Dedifferentiated amniotic fluid mesenchymal stem cell (primary cell): ENCODE results near the gene ARHGAP23.
"Not testable (repeated sequence)": the region's sequence is repeated elsewhere in the genome, so short reads cannot be mapped to it uniquely, and the experiment has no call there.

Source experiments
- DNase-seq: peaks from one replicate; pipeline ENCODE4 v3.0.0-alpha.2; 2016; ENCODE audit errors: extremely low spot score

The ARHGAP23 gene

DNA sequence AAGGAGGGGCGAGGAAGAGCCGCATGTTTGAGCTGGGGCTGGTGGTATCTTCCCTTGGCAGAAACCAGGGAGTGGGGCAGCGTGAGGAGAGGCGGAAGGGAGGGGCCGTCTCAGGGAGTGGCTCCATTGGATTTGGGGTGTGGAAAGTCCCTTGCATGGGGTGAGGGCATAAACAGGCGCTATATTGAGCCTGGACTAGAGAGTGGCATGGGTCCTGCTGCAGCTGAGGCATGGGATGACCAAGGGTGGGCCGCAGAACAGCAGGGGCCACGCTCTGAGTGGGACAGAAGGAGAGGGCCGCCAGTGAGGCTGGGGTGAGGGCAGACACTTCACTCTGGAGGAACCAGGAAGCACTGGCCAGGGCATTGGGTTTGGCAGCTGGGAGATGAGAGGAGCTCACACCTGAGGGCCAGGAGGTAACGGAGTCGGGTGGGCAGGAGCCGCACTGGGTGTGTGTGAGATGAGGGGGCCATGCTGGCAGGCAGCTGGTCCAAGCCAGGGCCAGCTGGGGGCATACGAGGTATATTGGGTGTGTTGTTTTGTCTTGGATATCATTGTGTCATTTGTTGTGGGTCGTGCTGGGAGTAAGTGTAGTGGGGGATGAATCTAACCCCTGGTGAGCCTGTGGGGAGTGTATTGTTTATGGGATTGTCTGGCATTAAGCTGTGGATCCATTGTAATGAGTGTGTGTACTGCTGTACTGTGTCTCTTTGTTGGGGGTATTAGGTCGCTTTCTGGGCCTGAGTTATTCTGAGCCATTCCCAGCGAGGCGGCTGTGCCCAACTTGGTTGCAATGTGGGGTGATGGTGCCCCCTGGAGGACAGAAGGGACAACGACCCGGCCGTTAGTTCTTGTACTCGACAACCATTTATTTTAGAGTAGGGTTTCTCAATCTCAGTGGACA lies 56.2 kb downstream of the ARHGAP23 start:
- DNase-seq = peak; percentile 66

DNA sequence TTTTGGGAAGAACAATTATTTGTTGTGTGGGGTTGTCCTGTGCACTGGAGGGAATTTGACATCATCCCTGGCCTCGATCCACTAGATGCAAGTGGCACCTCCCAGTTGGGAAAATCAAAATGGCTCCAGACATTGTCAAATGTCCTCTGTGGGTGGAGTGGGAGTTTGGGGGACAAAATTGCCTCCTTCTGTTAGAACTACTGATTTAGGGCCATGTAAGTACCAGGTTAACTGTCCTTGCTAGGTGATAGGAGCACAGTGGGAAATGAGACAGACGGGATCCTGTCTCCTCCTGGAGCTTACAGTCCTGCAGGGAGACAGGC lies 56.8 kb downstream of the ARHGAP23 start:
- DNase-seq = no peak

DNA sequence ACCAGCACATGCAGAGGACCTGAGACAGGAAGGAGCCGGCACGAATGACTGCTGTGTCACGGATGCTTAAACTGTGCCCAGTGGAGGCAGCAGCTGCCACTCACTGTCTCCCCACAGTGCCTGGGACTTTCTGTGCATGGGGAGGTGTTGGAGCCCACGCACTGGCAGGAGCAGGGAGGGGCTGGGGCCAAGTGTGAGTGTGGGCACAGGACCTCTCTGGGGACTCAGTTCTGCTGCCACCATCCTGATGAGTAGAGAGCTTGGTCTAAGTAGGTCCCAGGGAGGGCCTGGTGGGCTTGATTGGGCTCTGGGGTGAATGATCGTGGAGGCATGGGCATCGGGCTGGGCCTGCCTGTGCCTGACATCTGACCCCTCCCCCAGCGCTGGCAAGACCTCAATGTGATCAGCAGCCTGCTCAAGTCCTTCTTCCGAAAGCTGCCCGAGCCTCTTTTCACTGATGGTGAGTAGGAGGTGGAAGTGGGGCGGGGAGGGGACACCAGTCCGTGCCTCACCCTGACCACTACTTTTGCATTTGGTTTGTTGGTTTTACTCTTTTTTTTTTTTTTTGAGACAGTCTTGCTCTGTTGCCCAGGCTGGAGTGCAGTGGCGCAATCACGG lies 57.5 kb downstream of the ARHGAP23 start:
- not testable (repeated sequence) for DNase-seq

DNA sequence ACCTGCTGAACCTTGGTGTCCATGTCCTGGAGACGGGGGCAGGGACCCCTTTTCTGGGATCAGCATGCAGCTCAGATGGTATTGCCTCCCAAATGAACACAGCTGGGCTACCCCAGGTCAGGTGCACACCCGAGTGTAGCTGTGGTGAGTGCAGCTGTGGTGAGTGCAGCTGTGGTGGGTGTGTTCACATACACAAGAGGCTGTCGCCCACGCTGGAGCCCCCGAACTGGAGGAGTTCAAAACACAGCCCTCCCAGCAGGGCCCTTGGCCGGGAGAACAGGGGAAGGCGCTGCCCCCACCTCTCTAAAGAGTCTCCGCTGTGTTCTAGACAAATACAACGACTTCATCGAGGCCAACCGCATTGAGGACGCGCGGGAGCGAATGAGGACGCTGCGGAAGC lies 61.5 kb downstream of the ARHGAP23 start:
- DNase-seq = not testable (repeated sequence)

DNA sequence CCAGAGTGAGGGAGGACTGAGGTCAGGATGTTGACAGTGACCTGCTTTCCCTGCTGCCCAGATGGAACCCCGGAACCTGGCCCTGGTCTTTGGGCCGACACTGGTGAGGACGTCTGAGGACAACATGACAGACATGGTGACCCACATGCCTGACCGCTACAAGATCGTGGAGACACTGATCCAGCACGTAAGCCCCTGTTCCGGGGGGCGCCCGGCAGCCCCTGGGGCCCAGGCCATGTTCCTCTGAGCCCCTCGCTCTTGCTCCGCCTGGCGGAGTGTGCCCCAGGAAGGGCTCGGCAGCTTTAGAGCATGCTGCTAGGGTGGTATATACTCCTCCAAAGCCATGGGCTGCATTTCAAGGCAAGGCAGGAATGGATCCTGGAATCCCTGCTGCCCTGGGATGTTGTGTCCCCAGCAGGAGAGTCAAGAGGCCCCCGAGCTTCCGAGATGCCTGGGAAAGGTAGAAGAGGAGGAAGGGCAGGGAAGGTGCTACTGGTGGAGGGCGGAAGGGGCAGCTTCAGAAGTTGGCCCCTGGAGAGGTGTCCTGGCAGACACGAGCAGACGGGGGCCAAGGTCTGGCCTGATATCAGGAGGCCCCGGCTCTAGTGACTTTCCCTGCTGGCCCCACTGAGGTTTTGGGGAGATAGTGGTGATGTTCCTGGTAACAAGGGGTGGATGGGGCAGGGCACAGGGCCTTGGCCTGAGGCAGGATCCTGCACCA lies 63.2 kb downstream of the ARHGAP23 start:
- DNase-seq = not testable (repeated sequence)

DNA sequence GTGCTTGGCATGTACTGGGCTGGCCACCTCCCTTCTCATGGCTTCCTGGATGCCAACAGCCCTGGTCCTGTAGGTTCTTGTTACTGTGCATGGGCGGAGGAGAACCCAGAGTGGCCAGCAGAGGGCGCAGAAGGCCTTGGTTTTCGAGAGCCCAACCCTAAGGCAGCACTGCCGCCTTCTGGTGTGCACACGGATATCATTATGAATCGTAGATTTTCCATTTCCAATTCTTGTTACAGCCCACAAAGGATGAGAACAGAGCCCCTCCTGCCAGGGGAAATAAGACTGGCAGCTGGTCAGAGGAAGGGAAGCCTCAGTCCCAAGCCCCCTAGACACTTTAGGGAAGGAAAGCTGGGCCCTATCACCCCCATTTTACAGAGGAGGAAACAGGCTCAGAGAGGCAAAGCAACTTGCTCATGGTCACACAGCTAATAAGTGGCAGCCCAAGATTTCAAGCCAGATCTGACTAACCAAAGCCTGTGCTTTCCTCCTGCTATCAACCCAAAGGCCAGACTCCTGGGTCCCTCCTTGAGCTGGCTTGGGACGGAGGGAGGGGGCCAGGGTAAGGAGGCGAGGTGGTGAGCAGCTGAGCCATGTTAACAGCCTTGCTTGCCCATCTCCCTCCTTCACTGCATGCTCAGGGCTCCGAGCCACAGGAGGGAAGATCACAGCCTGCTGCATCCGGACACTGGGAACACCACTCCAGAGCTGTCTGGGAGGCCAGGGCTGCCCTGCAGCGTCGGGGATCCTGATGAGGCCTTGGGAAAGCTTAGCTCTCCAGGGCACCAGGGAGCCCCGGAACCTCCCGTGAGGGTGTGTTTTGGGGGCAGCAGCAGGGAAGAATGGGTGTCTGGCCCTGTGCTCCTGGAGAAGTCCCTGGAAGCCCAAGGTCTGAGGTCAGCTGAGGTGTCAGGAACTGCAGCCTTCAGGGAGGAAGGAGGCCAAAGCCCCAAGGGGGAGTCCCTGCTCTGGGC lies 64.1 kb downstream of the ARHGAP23 start:
- peak; percentile 77 for DNase-seq

DNA sequence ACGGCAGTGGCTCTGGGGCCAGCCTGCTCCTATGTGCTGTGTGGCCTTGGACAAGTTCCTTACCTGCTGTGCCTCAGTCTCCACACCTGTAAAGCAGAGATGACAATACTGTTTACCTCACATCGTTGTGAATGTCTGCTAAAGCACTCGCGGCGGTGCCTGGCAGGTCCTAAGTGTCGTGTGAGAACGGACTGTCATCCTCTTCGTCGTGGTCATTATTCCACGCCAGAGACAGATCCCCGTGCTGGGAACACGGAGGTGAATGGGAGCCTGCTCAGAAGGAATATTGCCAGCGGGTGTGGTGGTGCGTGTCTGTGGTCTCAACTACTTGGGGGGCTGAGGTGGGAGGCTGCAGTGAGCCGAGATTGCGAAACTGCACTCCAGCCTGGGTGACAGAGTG lies 65.9 kb downstream of the ARHGAP23 start:
- not testable (repeated sequence) for DNase-seq

DNA sequence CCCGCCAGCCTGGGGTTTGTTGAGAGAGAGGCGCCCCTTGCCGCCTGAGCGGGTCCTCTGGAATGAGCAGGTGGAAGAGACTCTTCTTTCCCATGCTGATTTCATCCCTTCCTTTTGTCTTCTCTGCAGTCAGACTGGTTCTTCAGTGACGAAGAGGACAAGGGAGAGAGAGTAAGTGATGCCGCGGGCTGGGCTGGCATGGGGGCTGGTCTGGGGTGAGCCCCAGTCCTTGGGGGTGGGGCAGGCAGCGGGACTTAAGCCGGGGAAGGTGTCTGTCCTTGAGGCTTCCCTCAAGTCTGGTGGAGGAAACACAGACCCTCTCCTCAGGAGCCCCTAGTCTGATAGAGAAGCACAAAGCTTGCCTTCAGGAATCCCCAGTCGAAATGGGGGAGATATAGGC lies 69.4 kb downstream of the ARHGAP23 start:
- not testable (repeated sequence) for DNase-seq

DNA sequence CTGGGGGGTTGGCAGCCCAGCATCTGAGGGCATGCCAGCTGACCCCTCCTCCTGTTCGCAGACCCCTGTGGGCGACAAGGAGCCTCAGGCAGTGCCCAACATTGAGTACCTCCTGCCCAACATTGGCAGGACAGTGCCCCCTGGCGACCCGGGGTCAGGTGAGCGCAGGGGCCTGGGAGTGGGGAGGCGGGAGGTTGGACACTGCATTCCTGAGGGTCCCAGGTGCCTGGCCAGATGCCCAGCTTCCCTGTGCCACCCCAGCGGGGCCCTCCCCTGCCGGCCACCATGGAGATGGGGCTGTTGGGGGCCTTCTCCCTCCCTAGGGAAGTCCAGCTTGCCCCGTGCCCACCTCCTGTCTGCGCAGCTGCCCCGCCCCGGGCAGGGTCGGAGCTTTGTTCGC lies 70.1 kb downstream of the ARHGAP23 start:
- DNase-seq = no peak

DNA sequence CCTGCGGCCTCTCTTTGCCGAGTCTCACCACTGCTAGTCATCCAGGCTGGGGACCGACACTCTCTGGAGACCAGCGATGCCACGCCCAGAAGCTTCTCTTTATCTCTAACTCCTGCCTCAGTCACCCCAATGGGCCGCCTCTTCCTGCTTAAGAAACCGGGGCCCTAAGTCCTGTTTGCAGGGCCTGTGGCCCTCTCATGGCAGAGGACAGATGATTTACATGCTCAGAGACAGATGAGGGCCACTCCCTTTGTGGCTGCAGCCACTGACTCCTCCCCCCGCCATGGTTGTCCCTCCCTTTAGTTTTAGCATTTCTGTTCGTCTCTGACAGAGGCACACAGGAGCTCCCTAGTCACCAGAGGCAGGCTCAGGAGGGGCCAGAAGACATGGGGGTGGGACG lies 71.0 kb downstream of the ARHGAP23 start:
- DNase-seq = not testable (repeated sequence)

DNA sequence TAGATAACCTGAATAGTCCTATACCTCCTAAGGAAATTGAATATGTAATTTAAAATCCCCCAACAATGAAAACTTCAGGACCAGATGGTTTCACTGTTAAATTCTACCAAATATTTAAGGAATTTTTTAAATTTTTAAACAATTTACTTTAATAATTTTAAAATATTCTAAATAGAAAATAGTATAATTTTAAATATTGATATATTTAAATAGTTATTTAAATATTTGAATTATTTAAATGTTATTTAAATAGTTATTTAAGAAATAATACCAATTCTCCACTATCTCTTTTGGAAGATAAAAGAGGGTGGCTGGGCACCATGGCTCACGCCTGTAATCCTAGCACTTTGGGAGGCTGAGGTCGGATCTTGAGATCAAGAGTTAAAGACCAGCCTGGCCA lies 73.5 kb downstream of the ARHGAP23 start:
- DNase-seq = not testable (repeated sequence)

DNA sequence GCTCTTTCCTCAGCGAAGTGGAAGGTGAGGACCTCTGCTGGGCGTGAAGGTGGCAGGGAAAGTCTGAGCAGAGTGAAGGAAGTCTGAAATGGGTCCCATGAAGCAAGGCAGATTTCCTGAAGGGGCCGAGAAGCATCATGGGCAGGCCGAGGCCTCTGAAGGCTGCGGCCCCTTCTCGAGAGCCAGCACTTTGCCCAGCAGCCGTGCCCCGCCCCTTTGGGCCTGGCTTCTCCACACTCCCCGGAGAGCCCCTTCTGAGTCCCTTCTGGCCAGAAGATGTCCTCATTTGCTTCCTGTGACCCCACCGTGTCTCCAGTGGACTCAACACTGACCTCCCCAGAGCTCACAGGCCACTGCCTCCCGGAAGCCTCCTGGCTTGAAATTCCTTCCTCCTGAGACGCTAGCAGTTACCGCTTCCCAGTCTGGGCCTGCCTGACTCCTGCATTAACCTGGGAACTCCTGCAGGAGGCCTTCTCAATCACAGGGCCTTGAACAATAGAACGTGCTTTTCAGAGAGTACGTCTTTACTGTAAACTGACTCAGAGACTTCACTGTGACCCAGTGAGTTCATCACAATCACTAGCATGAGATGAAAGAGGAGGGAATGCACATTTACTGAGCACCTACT lies 75.1 kb downstream of the ARHGAP23 start:
- DNase-seq = not testable (repeated sequence)

DNA sequence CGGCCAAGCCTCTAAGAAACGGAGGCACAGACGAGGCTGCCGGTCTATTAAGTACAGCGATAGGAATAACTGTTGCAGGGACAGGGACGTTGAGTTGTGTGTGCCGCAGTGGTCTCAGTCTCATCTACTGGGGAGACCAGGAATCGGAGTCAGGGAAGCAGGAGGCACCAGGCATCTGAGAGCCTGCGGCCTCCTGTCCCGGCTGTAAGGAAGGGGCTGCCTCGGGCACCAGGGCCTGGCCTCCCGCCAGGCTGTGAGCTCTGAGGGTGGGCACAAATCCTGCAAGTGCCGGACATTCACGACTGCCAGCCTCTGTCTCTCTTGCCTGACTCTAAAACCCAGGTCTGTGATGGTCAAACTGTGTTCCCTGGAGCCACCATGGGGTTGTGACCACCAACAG lies 76.0 kb downstream of the ARHGAP23 start:
- DNase-seq = no peak

DNA sequence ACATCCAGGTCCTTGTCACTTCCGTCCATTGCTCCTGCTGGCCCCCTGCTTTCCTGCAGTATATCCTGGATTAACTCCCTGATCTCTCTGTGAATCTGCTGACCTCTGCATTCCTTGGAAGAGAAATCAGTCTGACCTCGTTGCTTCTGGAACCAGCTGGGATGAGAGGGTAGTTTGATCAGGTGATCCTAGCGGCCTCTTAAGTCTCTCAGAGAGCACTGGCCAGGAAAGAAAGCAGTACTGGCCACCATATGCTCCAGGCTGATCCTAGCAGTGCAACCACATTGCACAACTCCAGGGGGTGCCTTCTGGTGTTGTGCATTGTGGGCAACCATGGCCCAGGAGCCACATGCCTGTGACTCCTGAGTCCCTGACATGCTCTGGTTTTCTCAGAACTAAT lies 79.2 kb downstream of the ARHGAP23 start:
- DNase-seq = no peak

DNA sequence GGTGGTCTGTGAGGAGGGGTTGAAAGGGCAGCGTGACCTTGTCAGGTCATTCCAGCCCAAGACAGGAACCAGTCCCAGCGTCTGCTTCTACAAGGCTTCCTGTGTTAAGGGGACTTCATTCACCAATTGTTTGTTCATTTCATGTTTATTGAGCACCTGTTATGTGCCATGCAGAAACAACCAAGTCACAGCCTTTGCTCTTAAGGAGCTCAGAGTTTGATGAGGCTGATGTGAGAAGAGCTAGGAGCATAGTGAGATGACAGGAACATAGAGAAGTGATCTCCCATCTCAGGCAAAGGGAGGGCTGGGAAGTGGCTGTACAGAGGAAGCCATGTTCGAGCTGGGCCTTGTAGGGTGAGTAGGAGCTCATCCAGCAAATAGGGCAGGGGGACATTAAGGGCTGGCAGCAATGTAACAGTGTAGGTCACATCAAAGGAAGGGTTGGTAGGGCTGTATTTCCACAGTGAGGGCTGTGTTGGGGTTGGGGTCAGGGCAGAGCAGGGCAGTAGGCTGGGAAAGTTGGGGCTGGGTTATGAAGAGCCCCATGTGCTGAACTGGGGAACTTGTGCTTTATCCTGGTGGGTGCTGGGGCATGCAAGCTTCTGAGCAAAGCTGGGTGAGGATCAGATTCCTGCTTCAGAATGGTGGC lies 79.8 kb downstream of the ARHGAP23 start:
- DNase-seq = no peak

DNA sequence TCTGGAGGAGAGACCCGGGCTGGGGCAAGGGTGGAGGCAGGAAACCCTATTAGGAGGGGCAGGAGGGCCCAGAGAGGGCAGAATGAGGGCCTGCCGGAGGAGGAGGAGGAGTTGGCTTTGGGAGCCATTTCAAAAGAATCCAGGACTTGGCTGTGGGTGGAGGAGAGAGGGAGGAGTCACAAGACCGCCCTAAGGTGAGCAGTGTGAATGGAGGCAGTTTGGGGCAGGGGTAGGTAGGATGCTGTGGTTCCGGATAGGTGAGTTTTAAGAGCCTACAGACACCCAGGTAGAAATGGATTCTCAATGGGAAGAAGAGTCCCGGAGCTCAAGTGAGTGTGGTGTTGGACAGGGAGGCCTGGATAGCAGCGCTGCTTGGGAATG lies 80.3 kb downstream of the ARHGAP23 start:
- no peak for DNase-seq

DNA sequence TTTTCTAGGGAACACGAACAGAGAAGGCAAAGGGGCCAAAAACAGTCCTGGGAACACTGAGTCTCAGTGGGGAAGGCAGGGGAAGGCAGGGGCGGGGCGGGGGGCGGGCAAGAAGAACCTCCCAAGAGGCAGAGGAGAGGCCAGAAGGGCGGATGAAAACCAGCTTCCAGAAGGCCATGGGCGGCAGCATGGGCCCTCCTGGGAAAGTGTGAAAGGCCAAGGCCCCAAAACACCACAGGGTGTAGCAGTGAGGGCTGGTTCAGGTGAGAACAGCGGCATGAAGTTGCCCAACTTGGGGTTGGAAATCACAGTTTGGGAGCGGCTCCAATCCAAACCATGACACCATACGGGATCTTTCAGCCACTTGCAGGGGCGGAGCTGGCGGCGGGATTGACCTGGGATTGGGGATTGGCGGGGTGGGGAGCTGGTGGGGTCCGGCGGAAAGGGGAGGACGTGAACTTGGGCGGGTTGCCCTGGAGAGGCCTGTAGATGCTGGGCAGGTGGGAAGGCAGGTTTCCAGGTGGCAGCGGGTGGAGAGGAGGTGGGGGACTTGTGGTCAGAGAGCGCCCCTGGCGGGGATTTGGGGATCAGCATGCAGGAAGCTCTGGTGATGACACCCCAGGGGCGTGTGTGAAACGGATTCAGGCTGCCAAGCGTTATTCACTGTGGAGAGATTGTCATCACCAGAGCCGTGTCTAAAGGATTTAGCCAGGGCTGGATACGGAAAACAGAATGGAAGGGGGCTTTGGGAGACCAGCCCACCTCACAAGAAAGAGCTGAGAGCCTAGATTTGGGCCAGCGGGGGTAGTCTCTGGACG lies 80.9 kb downstream of the ARHGAP23 start:
- peak; percentile 85 for DNase-seq

DNA sequence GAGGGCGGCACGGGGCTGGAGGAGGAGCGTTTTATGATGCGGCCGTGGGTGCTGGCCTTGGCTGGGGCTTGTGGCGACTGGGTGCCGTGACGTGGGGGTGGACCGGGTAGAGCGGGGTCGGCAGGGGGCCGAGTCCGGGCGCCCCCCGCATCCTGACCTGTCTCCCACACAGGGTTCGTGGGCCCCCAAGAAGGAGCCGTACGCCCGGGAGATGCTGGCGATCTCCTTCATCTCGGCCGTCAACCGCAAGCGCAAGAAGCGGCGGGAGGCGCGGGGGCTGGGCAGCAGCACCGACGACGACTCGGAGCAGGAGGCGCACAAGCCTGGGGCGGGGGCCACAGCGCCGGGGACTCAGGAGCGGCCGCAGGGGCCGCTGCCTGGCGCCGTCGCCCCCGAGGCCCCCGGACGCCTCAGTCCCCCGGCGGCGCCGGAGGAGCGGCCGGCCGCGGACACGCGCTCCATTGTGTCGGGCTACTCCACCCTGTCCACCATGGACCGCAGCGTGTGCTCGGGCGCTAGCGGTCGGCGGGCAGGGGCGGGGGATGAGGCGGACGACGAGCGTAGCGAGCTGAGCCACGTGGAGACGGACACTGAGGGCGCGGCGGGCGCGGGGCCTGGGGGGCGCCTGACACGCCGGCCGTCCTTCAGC lies 81.6 kb downstream of the ARHGAP23 start:
- no peak for DNase-seq
